ENCODE measurements around the gene EFCAB6. TPM values are rescaled to one million over a fixed set of nuclear protein-coding genes. Genes with fewer than 3 reads are reported as not detected.

EFCAB6 gene
- total and polyA plus RNA-seq, 11 donors = 0.53 to 2.3 (median 1.5) TPM

DNA sequence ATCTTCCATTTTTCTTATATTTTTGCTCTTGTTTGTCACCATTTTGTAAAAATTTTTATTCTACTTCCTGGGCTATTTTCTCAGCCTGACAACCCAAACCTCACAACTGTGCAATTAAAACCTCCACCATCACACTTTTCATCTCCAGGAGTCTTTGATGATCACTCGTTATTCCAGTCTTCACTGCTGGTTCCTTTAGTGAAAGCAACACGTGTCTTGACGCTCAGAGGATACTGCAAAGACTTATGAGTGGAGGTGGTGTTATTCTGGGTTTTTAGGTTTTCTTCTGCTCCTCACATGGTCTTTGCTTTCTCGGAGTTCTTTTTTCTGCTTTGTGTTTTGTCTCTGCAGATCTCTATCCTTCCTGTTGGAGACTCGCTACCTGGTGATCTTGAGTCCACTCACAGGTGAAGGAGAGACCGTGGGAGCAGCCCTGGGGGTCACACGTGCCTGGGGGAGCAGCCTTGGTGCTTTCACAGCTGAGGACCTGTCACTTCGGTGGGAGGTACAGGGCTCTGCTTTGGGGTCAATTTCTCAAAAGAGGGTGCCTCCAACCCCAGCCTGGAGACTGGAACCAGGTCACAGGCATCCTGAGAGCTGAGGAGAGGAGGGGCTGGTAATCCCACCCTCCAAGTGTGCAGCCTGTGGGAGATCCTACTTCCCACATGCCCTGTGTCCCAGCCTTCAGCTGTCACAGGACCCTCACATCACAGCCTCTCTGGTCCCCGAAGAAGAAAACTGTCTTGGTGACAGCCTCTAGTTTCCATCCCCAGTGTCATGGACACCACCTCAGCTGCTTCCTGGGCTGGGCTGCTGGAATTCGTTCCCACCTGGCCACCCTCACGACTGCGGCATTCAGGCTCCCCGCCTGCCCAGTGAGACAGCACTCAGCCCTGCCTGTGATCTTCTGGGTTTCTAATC, 39.2 kb upstream of the EFCAB6 start:
- Histone ChIP-seq H3K27ac (no peak overlapping the region), H3K9me3 (peaks cover 0 to 3% (median 0%) of the 10 kb centered on the region in 12 donors), H3K27me3 (peaks cover 0 to 14% (median 0%) of the 10 kb centered on the region in 9 donors), H3K4me3 (no peak overlapping the region), H3K4me1 (no peaks in the 10 kb centered on the region), H3K36me3 (no peaks in the 10 kb centered on the region)
- WGBS, 4 donors = 64 to 76% (median 72%) methylated on average over 13 of the region's 13 CpGs
- ATAC-seq (no peak), DNase-seq (peak in 1 of 5 donors; percentile 6)
- intact Hi-C loops (cut with DNase I) = no loop called here
- TF ChIP-seq, protein P1, sequence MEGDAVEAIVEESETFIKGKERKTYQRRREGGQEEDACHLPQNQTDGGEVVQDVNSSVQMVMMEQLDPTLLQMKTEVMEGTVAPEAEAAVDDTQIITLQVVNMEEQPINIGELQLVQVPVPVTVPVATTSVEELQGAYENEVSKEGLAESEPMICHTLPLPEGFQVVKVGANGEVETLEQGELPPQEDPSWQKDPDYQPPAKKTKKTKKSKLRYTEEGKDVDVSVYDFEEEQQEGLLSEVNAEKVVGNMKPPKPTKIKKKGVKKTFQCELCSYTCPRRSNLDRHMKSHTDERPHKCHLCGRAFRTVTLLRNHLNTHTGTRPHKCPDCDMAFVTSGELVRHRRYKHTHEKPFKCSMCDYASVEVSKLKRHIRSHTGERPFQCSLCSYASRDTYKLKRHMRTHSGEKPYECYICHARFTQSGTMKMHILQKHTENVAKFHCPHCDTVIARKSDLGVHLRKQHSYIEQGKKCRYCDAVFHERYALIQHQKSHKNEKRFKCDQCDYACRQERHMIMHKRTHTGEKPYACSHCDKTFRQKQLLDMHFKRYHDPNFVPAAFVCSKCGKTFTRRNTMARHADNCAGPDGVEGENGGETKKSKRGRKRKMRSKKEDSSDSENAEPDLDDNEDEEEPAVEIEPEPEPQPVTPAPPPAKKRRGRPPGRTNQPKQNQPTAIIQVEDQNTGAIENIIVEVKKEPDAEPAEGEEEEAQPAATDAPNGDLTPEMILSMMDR (IDR thresholded peaks at IDR 0.05) = no peak
- no peak for TF ChIP-seq POLR2A (IDR thresholded peaks at IDR 0.05)

DNA sequence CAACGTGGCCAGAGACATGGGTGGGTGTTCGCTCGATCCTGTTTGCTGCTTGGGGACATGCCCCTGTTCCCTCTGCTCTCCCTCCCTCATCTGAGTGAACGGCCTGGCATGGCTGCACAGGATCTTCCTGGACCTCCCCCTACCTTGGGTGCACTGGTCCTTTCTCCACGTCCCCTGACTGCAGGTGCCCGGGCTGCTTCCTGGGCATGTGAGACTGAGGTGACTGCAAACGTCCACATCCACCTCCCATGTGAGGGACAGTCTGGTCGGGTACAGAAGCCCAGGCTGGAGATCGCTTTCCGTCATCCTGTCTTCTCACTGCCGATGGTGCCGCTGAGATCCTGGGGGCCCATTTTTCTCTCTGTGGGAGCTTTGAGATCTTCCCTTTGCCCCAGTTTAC, 38.4 kb upstream of the EFCAB6 start:
- TF ChIP-seq POLR2A (IDR thresholded peaks at IDR 0.05) = no peak
- TF ChIP-seq, protein P1 (IDR thresholded peaks at IDR 0.05) = no peak
- DNase-seq (peak in 1 of 5 donors; percentile 3), ATAC-seq (no peak)
- intact Hi-C loops (cut with DNase I) = no loop called here
- WGBS, 4 donors = 72 to 81% (median 77%) methylated on average over 12 of the region's 12 CpGs
- Histone ChIP-seq H3K36me3 (no peaks in the 10 kb centered on the region), H3K4me1 (no peaks in the 10 kb centered on the region), H3K27ac (no peak overlapping the region), H3K4me3 (no peak overlapping the region), H3K27me3 (peaks cover 0 to 14% (median 0%) of the 10 kb centered on the region in 9 donors), H3K9me3 (no peaks in the 10 kb centered on the region)

DNA sequence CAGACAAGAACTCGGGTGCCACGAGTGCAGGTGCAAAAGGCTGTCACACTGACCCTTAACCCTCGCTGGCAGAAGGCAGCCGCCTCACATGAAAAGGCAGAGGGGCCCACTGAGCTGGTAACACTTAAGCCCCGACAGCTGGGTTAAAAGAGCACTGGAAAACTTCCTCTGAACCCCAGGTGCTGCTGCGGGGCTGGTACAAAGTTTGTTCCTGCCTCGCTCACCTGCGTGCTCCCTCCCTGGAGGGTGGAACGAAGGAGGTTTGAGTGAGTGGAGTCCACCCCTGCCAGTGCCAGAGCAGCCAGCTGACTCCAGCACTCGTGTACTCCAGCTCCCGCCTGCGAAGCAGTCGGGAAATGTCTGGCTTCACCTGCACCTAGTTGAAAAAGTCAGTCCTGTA, 37.6 kb upstream of the EFCAB6 start:
- peak in 2 of 5 donors; percentile 3 to 43 for DNase-seq
- Histone ChIP-seq H3K27ac (no peak overlapping the region), H3K4me1 (no peaks in the 10 kb centered on the region), H3K36me3 (no peaks in the 10 kb centered on the region), H3K27me3 (peaks cover 0 to 14% (median 0%) of the 10 kb centered on the region in 9 donors), H3K9me3 (no peaks in the 10 kb centered on the region), H3K4me3 (no peak overlapping the region)
- TF ChIP-seq, protein P1 (IDR thresholded peaks at IDR 0.05) = no peak
- no peak for TF ChIP-seq POLR2A (IDR thresholded peaks at IDR 0.05)
- 80 to 87% (median 83%) methylated on average over 13 of the region's 13 CpGs for WGBS, 4 donors
- intact Hi-C loops (cut with DNase I) = no loop called here
- no peak for ATAC-seq

DNA sequence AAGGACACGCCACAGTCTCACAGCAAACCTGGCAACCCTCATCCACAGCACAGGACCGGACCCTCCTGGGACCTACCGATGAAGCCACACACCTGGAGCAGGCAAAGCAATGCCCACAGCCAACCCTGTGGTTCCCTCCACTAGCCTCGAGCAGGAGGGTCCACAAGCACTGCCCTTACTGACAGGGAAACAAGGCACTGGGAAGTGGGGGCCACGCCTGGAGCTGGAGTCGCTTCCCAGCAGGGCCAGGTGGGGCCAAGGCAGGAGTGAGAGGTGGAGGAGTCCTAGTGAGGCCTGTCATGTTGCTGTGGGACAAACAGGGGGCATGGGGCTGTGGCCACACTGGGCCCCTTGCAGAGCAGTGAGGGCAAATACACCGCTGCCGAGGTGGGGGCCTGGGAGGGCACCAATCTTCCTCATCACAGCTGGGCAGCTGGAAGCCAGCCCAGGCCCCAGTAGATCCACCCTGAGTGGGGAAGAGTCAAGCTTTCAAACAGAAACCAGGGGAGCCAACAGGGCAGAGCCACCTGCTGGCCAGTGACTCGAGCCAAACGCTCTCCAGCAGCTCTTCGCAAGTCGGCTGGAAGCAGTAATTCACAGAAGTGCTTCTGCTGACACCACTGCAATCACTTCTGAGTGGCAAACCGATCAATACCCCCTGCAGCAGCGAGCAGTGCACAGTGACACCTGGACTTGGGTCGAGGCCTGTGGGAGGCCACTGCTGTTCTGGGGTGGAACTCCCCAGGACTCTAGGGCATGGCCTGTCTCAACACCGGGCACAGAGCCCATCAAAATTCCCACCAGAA, 36.5 kb upstream of the EFCAB6 start:
- 45 to 56% (median 53%) methylated on average over 11 to 16 of the region's 16 CpGs for WGBS, 4 donors
- ATAC-seq = peak in 3 of 4 donors; percentile 69 to 81 (median 75)
- Histone ChIP-seq H3K27ac (no peak overlapping the region), H3K27me3 (peaks cover 0 to 14% (median 0%) of the 10 kb centered on the region in 9 donors), H3K4me3 (no peak overlapping the region), H3K36me3 (no peaks in the 10 kb centered on the region), H3K4me1 (no peaks in the 10 kb centered on the region), H3K9me3 (no peaks in the 10 kb centered on the region)
- intact Hi-C loops (cut with DNase I) = no loop called here
- no peak for TF ChIP-seq POLR2A (IDR thresholded peaks at IDR 0.05)
- TF ChIP-seq, protein P1 (IDR thresholded peaks at IDR 0.05) = peak; percentile 17 to 59 (median 33)
- DNase-seq = peak in 2 of 5 donors; percentile 23 to 33

All from heart left ventricle (tissue), 16 donors.